OCI-LY1 (cell line): Measurements from ENCODE around the gene ROR2.

ENCODE experiments used
- H2AFZ ChIP-seq: fragments of 200-600 bp; sonication (generic), shearing (Covaris generic); 2 replicates; pipeline ENCODE4 v1.6.0; 2014; ENCODE audit warnings: antibody characterized with exemption, mild to moderate bottlenecking, low read length
- H3F3A ChIP-seq: fragments of 200-600 bp; sonication (generic), shearing (Covaris generic); 2 replicates; pipeline ENCODE4 v1.6.0; 2014; ENCODE audit warnings: mild to moderate bottlenecking, antibody characterized with exemption, low read length, moderate library complexity; ENCODE audit not compliant: insufficient read depth
- H3K27ac ChIP-seq: fragments of 200-600 bp; sonication (generic); 2 replicates; pipeline ENCODE4 v1.5.1; 2014; ENCODE audit warnings: low read length, mixed run types, mild to moderate bottlenecking, low read depth; ENCODE audit not compliant: poor library complexity, severe bottlenecking
- H3K27me3 ChIP-seq: fragments of 200-600 bp; sonication (generic); 2 replicates; pipeline ENCODE4 v1.6.0; 2014; ENCODE audit warnings: antibody characterized with exemption, mild to moderate bottlenecking, low read length, moderate library complexity; ENCODE audit not compliant: insufficient read depth
- H3K36me3 ChIP-seq: fragments of 200-600 bp; sonication (generic); 2 replicates; pipeline ENCODE4 v1.6.1; 2014; ENCODE audit warnings: mild to moderate bottlenecking, antibody characterized with exemption, low read length, moderate library complexity, mixed read lengths; ENCODE audit not compliant: insufficient read depth
- H3K4me1 ChIP-seq: fragments of 200-600 bp; sonication (generic); 2 replicates; pipeline ENCODE4 v1.5.1; 2014; ENCODE audit warnings: mild to moderate bottlenecking, low read length, moderate library complexity; ENCODE audit not compliant: insufficient read depth, severe bottlenecking
- H3K4me2 ChIP-seq: fragments of 200-600 bp; sonication (generic), shearing (Covaris generic); 2 replicates; pipeline ENCODE4 v1.6.1; 2014; ENCODE audit warnings: low read length
- H3K4me3 ChIP-seq: fragments of 200-600 bp; sonication (generic); 2 replicates; pipeline ENCODE4 v1.5.1; 2014; ENCODE audit warnings: low read length, low read depth, mild to moderate bottlenecking, mixed read lengths; ENCODE audit not compliant: poor library complexity, severe bottlenecking
- H3K79me2 ChIP-seq: fragments of 200-600 bp; shearing (Covaris generic); 2 replicates; pipeline ENCODE4 v1.6.1; 2016; ENCODE audit warnings: mixed run types, low read length, mixed read lengths; ENCODE audit not compliant: insufficient read depth
- H3K9ac ChIP-seq: fragments of 200-600 bp; sonication (generic), shearing (Covaris generic); 2 replicates; pipeline ENCODE4 v1.6.1; 2014; ENCODE audit warnings: mild to moderate bottlenecking, low read length, mixed read lengths
- H3K9me2 ChIP-seq: fragments of 200-600 bp; sonication (generic), shearing (Covaris generic); 2 replicates; pipeline ENCODE4 v1.6.1; 2014; ENCODE audit warnings: low read depth, mild to moderate bottlenecking, low read length, mixed read lengths
- H3K9me3 ChIP-seq: fragments of 200-600 bp; shearing (Covaris generic); 2 replicates; pipeline ENCODE4 v1.6.1; 2014; ENCODE audit warnings: low read length, mixed read lengths
- H4K20me1 ChIP-seq: fragments of 200-600 bp; sonication (generic), shearing (Covaris generic); 2 replicates; pipeline ENCODE4 v1.6.0; 2016; ENCODE audit warnings: mild to moderate bottlenecking, low read length; ENCODE audit not compliant: insufficient read depth
- EZH2 ChIP-seq: fragments of 200-600 bp; sonication (generic), shearing (Covaris generic); IDR thresholded peaks from 2 replicates; pipeline ENCODE4 v1.8.0; 2017; ENCODE audit warnings: borderline replicate concordance, mixed run types, mild to moderate bottlenecking, antibody characterized with exemption, low read length, moderate library complexity, mixed read lengths
- TF ChIP-seq, protein P1 (sequence below): fragments of 200-600 bp; sonication (generic), shearing (Covaris generic); IDR thresholded peaks from 2 replicates; pipeline ENCODE4 v1.5.1; 2017; ENCODE audit warnings: mild to moderate bottlenecking, antibody characterized with exemption, low read length, moderate library complexity, mixed read lengths

Gene ROR2

GRCh38 chr9:91549177-91549576 lies 400.9 kb downstream of the ROR2 start:
- Histone ChIP-seq H3K79me2 (no peaks in the 10 kb centered on the region), H3K9me3 (no peaks in the 10 kb centered on the region)

DNA sequence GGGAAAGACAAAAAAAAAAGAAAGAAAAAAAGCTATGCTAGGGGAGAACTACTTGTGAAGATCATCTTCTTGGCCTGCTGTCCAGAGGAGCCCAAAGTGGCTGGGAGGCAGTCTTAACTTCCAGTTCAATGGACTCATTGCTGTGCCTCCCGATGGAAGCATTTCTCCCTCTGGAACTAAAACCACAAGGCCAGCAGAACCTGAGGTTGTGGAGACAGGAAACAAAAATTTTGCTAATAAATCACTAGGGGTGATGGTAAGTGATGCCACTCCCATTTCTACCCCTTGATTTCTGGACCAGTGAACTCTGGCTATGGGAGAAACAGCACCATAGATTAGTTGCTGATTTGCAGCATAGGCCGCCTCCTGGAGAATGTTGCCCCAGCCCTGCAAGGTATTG lies 402.9 kb downstream of the ROR2 start:
- Histone ChIP-seq H4K20me1 (no peaks in the 10 kb centered on the region), H2AFZ (no peak overlapping the region), H3K9ac (no peak overlapping the region), H3K36me3 (no peaks in the 10 kb centered on the region), H3K27me3 (no peaks in the 10 kb centered on the region), H3K9me3 (no peaks in the 10 kb centered on the region), H3K4me3 (no peak overlapping the region), H3K4me2 (no peak overlapping the region), H3K9me2 (no peaks in the 10 kb centered on the region), H3F3A (no peaks in the 10 kb centered on the region), H3K27ac (no peak overlapping the region), H3K4me1 (no peaks in the 10 kb centered on the region), H3K79me2 (no peaks in the 10 kb centered on the region)
- TF ChIP-seq, protein P1, sequence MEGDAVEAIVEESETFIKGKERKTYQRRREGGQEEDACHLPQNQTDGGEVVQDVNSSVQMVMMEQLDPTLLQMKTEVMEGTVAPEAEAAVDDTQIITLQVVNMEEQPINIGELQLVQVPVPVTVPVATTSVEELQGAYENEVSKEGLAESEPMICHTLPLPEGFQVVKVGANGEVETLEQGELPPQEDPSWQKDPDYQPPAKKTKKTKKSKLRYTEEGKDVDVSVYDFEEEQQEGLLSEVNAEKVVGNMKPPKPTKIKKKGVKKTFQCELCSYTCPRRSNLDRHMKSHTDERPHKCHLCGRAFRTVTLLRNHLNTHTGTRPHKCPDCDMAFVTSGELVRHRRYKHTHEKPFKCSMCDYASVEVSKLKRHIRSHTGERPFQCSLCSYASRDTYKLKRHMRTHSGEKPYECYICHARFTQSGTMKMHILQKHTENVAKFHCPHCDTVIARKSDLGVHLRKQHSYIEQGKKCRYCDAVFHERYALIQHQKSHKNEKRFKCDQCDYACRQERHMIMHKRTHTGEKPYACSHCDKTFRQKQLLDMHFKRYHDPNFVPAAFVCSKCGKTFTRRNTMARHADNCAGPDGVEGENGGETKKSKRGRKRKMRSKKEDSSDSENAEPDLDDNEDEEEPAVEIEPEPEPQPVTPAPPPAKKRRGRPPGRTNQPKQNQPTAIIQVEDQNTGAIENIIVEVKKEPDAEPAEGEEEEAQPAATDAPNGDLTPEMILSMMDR = no peak
- TF ChIP-seq EZH2 = no peak

More at GRCh38 chr9:91549177-91549576, 400.9 kb downstream of the ROR2 start:
- Histone ChIP-seq H3F3A (no peaks in the 10 kb centered on the region), H3K4me3 (no peak overlapping the region), H3K9ac (no peak overlapping the region), H3K9me2 (no peaks in the 10 kb centered on the region), H3K4me2 (no peak overlapping the region), H3K36me3 (no peaks in the 10 kb centered on the region), H3K27ac (no peak overlapping the region), H3K4me1 (no peaks in the 10 kb centered on the region), H4K20me1 (no peaks in the 10 kb centered on the region), H3K27me3 (no peaks in the 10 kb centered on the region), H2AFZ (no peak overlapping the region)
- no peak for TF ChIP-seq EZH2
- TF ChIP-seq, protein P1 = no peak

DNA sequence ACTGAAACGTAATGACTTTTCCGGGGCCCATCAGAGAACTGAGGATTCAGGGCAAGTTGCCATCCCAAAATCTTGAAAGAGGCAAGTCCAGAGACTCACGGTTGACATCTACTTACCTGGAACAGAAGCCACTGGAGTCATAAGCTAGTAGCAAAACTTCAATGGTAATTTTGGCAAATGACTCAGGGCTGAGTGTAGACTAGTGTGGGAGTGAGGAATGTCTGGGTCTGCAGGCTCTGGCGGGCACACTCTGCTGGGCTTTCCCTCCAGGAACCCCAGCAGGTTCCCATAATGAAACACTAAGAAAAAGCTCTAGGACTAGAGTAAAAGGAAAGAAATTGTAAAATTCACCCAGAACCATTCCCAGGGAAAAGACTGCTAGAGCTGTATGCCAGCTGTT lies 403.5 kb downstream of the ROR2 start:
- no peak overlapping the region for H2AFZ ChIP-seq
- H3K9ac ChIP-seq = no peak overlapping the region
- no peaks in the 10 kb centered on the region for H3K36me3 ChIP-seq
- H3K27ac ChIP-seq = no peak overlapping the region
- no peaks in the 10 kb centered on the region for H3K4me1 ChIP-seq
- H3F3A ChIP-seq = no peaks in the 10 kb centered on the region
- no peaks in the 10 kb centered on the region for H3K79me2 ChIP-seq
- no peaks in the 10 kb centered on the region for H3K27me3 ChIP-seq
- no peaks in the 10 kb centered on the region for H3K9me3 ChIP-seq
- H3K4me3 ChIP-seq = no peak overlapping the region
- H4K20me1 ChIP-seq = no peaks in the 10 kb centered on the region
- TF ChIP-seq, protein P1 = no peak
- no peak for TF ChIP-seq EZH2
- H3K9me2 ChIP-seq = no peaks in the 10 kb centered on the region
- H3K4me2 ChIP-seq = no peak overlapping the region
